Activated effector memory CD4-positive, alpha-beta T cell treated with Interleukin-2 at 50 U/mL for 16 hours (primary cell): ENCODE measurements around the gene FMNL2.

ENCODE experiments used
- DNase-seq: peaks from one replicate; pipeline ENCODE4 v3.0.0-alpha.2; 2020

FMNL2 gene

GRCh38 chr2:152560873-152561595 lies 226.1 kb downstream of the FMNL2 start:
- DNase-seq = no peak

DNA sequence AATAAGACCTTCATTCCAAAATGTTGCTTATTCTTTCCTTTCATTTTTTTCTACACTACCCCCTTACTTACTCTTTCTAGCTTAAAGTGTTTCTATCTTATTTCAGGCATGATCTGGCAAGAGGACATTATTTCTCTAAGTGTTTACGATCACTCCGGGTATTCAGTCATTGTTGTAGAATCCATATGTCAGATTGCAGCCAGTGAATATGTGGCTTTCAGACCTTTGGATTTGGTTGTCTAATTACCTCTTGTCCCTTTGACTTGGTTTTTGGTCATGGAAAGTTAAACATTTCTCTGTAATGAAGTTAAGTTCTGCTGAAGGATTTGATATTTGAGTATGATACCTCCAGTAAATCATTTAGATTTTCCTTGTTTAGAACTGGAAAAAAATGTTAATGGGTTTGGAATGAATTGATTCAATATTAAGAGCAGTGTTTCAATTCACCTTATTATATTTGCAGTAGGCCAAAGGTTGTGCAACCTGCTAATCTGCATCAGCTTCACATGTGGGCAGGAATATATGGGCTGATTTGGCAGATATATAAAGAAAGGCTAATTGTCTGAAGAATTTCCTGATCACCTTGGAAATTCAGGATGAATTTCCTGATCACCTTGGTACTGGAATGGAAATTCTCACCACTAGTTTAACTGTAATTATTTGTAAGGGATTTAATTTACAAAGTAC lies 227.4 kb downstream of the FMNL2 start:
- DNase-seq = no peak

DNA sequence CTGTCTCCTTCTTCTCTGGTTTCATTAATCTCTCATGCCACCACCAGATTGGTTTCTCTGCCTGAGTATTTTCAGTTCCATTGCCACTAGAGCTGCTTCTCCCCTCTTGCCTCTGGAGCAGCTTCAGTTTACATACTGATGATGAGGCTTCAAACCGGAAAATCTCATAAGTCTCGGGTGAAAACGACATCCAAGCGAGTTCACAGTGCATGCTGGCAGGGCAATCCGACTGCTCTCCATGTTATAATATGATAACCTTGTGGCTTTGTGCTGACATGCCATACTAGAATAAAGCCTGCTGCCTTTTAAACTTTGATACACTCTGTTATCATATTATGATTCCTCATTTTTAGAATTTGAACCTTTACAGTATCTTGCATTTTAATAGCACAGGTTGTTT lies 228.8 kb downstream of the FMNL2 start:
- no peak for DNase-seq

- no peak for DNase-seq
These were observed 230.0 kb downstream of the FMNL2 start for GRCh38 chr2:152564754-152565551.

DNA sequence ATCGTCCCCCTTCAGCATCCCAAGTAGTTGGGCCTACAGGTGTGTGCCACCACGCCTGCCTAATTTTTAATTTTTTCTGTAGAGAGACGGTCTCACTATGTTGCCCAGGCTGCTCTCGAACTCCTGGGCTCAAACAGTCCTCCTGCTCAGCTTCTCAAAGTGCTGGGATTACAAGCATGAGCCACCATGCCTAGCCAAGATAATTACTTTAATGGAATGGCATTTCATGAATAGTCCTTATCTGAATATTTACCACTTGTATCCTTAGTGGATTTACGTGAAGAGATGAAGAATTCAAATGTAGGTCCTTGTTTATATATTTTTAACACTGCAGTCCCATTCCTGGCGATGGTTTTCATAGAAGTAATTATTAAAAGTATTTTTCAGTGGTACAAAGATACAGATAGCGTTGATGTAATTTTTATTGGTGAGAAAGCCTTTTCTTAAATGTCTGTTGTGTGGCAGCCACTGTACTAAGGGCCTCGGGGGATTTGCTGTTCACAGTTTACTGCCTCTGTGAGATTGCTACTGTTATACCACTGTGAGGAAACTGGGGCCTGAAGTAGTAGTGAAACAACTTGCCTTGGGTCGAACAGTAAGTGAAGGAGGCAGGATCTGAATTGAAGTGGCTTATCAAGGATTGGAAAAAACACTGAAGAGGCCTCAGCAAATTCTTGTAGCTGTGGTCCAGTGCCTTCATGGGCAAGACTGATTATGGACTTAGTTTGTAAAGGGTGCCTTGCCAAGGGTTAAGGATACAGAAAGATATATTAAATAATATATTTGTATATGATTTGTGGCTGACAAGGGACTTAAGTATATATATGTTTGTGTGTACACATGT lies 231.1 kb downstream of the FMNL2 start:
- DNase-seq = no peak

GRCh38 chr2:152566728-152567069 lies 231.7 kb downstream of the FMNL2 start:
- DNase-seq = no peak

- no peak for DNase-seq
These were observed 233.6 kb downstream of the FMNL2 start for GRCh38 chr2:152568531-152568930.

GRCh38 chr2:152569186-152569585 lies 234.2 kb downstream of the FMNL2 start:
- DNase-seq = no peak

DNA sequence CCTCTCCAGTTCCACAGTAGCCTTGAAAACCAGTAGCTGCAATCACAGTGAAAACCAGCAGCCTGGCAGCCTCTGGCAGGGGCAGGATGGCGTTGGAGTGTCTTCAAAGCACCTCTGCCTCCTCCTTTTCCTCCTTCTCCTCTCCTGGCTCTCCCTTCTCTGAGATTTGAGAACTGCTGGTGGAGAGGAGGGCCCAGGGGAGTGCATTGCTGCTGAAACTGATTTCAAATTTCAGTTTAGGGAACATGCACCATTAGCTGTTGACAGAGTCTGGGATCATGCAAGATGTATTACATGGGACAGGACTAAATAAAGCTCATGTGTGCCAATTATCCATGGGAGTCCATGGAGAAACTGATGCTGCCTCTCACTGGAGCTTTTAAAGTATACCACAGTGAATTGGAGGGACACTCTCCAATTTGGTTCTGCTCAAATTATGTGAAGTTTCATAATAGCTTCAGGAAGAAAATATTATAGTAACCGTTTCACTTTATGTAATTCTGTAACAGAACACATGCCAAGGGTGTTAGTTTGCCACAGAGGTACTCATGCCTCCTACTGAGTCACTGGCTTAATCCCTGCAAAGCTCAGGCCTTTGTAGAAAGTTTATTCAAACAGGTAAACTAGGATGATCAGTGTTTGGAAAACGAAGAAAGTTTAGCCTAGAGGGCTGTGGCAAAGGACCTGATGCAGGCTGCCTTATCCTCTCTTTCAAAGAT lies 236.2 kb downstream of the FMNL2 start:
- no peak for DNase-seq

GRCh38 chr2:152572031-152572430 lies 237.1 kb downstream of the FMNL2 start:
- DNase-seq = no peak

DNA sequence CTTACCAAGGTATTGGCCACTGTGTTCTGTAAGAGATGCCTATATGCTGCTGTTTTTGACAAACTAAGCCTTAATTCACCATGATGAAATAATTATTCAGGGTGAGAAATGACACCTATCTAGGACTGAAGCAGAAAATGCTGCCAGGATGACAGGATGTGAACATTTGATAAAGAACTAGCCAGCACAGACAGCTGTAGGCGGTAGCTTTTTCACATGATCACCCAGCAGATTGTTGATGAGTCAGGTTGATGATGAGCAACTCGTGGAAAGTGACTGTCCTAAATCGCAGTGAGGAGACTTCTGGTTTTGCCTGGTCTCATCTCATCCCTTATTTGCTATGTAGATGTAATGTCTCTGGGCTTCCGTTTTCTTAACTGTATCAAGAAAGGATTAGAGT lies 238.2 kb downstream of the FMNL2 start:
- no peak for DNase-seq

DNA sequence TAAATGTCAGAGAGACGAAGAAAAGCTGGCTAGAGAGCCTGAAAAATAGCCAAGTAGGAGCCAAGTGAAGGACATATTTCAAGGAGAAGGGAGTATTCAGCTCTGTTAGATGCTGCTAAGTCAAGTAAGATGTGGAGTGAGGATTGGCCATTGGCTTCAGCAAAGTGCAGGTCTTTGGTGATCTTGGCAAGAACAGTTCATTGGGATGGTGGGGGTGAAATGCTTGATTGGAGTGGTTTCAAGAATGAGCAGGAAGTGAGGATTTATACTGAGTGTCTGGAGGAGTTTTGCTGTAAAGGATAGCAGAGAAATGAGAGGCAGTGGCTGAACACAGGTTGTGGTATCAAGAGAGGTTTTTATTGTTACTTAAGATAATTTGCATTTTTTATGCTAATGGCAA lies 242.6 kb downstream of the FMNL2 start:
- DNase-seq = no peak

DNA sequence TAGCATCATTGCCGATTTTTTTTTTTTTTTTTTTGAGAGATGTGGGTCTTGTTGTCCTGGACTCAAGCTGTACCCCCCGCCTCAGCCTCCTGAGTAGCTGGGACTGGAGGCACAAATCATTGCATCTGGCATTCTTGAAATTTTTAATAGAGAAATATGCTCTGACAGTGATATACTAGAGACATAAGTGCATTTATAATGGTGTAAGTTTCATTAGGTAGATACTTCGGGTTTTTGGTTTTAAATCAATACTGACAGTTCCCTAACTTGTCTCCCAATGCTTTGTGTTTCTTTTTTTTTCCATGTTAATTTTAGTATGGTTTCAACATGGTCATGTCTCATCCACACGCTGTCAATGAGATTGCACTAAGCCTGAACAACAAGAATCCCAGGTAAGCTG lies 243.6 kb downstream of the FMNL2 start:
- no peak for DNase-seq

- no peak for DNase-seq
These were observed 245.7 kb downstream of the FMNL2 start for GRCh38 chr2:152580714-152581113.

DNA sequence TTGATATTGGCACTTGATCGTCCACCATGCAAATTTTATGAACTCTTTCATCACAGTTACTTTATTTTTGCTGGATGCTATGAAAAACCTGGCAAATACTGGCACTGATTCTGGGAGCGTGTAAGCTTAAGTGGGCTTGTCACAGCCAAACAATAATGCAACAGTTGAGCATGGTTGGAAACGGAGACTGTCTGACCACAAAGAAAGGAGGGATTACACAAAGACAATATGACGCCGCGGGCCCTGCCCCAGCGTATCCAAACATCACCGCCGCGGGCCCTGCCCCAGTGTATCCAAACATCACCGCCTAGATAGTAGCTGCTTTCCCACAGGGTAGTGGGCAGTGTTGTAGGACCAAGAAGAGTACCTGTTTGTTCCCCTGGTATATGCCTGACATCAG lies 246.4 kb downstream of the FMNL2 start:
- DNase-seq = no peak

DNA sequence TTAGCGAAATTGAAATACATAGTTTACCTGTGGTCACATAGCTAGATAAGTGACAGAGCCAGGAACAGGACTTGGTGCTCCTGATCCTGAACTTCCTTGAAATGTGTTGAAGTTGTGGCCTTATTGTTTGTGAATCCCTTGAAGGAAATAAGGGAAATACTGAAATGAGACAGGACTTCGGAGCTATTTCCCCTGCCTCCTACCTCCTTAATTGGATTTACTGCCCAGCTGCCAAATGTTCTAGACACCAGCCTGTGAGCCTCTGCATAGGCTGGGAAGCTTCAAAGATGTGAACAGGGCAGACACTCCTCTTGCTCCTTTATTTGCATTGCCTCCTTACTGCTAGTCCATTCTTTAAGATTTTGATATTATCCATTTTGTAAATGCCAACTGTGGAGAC lies 247.1 kb downstream of the FMNL2 start:
- DNase-seq = no peak

- DNase-seq = no peak
These were observed 248.7 kb downstream of the FMNL2 start for GRCh38 chr2:152583512-152584229.

DNA sequence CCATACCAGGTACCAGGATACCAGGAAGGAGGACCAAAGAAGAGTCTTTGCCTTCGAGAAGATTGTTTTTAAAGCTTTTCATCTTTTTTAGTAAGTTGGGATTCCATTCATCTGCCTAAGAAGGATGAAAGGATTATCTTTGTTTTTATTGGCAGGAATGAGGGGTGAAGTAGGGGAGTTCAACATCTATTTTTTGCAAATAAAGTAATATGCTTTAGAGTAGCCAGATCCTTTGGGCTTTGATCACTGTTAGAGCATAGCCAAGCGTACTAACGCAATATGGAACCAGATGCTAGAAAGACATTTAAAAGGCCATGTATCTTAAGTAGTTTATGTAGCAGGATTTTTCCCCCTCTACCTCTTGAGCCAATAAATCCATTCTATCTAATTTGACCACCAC lies 249.3 kb downstream of the FMNL2 start:
- no peak for DNase-seq

GRCh38 chr2:152585830-152586484 lies 251.0 kb downstream of the FMNL2 start:
- DNase-seq = no peak

GRCh38 chr2:152587187-152587947 lies 252.4 kb downstream of the FMNL2 start:
- DNase-seq = no peak
